Uterus (tissue), 2 donors: ENCODE results near the gene PDE5A.

Experiments used
- CTCF ChIP-seq, 4 experiments: fragments of 200-600 bp in 2 of 4; fragments of 450-650 bp in 2 of 4; sonication (generic) in 2 of 4; IDR thresholded peaks; one replicate each; pipeline ENCODE4 v1.5.1; 2016 to 2019; ENCODE audit warnings: antibody characterized with exemption in 4 of 4, mild to moderate bottlenecking in 2 of 4, moderate library complexity in 1 of 4
- POLR2A ChIP-seq, 2 donors: fragments of 450-650 bp; IDR thresholded peaks; one replicate each; pipeline ENCODE4 v1.6.1; 2016; ENCODE audit warnings: antibody characterized with exemption in 2 of 2, mild to moderate bottlenecking in 1 of 2, moderate library complexity in 1 of 2

GRCh38 chr4:119510395-119511149 lies 118.0 kb downstream of the PDE5A start:
- TF ChIP-seq POLR2A (IDR thresholded peaks at IDR 0.05) = no peak
- TF ChIP-seq CTCF (IDR thresholded peaks at IDR 0.05) = no peak
